Activated CD4-positive, alpha-beta T cell treated with anti-CD3 and anti-CD28 coated beads for 24 hours (primary cell): ENCODE measurements around the gene CISTR.
A peak's percentile ranks its signal among the peaks of the same experiment; 100 is the strongest.

Experiments used
- DNase-seq, 2 donors: peaks; one replicate each; pipeline ENCODE4 v3.0.0-alpha.2; 2020; ENCODE audit warnings: low read depth in 2 of 2

CISTR gene

GRCh38 chr12:53743266-53744129, 8.3 kb downstream of the CISTR start:
- peak; percentile 38 to 43 for DNase-seq

DNA sequence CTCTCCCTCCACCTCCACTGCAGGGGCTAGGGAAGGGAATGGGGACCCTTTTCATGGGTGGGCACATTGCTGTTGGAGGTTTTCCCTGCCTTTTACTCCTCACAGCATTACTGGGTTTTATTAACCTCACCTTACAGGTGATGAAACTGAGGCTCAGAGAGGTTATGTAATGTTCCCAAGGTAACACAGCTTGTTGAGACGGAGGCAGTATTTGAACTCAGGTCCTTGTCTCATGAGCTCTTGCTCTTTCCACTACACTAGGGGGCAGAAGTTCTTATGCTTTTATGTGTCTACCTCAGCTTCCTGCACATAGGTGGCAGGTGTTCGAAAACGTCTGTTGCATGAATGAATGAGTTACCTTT, 11.7 kb downstream of the CISTR start:
- no peak for DNase-seq

DNA sequence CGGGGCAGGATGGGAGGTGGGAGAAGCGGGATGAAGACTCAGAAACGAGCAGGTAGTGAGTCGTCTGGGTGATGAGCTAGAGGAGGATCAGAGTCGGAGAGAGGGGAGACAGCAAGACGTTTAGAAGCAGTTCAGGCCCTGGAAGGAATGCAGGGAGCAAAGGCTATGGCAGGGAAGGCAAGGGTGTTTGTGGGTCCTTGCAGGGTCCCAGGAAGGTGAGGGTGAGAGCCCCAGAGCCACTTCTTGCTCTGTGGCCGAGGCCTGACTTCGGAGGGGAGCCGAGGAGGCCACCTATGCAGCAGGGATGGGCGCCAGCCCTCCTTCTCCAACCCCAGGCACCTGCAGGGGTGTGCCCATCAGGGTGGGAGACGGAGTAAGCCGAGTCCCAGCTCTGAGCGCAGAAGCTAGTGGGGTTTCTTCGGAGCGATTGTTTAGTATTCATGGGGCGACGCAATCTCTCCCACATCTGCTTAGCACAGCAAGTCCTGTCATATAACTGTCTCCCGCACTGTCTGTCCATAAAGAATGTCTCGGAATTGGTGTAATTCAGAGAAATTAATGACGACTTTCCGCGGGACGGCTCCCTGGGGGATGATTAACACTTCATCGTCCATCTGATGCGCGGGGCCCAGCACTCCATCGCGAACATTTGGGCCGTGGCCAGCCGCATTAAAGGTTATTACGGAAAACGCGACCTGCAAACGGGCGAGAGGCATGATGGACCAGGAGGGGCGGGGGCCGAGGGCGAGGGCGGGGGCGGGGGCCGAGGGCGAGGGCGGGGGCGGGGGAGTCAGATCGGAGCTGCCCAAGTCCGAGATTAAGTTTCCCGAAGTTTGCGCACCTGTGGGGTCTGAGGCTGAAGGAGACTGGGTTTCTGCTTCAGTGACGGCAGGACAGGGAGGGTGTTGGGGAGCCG, 12.3 kb downstream of the CISTR start:
- no peak for DNase-seq

- DNase-seq: peak in 1 of 2 donors; percentile 28
These were observed 13.2 kb downstream of the CISTR start for GRCh38 chr12:53738406-53739213.

DNA sequence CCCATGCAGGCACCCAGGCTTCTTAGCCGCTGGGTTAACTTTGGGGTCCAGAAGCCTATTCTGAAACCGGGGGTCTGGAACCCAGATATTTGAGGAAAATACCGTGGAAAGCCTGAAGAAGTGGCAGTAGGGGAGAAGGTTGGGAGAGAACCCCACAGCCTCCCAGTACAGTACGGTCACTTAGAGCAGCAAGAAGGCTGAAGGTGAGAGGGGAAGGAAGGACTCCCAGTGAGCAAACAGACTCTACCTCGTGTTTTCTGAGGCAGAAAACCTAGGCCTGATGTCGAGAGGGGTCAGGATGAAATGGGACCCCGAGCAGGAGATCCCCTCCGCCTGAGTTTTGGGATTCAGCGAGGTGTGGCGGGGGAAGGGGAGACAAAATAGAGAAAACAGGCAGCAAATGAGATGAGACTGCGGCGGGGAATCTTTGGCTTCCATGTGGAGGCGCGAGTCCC, 13.8 kb downstream of the CISTR start:
- DNase-seq: no peak

DNA sequence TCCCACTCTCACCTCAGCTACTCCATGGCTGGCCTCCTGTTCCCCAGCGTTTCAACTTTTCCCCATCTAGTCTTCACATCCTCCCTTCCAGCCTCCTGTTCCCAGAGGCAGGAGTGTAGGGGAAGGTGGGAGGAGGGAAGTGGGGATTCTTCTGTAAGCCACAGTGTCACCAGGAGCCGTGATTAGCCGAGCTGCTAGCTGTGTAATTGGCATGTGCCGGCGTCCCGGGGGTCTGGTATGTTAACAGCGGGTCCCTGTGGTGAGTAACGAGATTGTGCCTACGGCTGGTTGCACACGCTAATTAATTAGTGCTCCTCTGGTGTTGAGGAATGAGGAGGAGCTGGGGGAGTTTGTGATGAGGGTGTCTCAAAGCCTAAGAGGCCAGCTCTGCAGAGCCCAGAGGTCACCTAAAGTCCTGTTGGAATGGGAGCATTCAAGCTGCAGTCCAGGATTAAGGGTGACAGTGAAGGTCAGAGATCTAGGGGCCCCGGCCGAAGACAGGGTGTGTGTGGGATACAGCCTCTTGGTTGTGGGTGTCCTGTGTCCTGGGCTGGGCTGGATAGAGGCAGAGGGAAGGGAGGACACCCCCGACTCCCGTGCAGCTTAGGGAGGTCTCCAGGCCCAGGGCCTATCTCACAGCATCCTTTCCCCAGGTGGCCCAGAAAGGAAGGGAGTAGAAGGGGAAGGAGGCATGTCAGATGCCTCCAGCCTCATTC, 14.5 kb downstream of the CISTR start:
- no peak for DNase-seq

DNA sequence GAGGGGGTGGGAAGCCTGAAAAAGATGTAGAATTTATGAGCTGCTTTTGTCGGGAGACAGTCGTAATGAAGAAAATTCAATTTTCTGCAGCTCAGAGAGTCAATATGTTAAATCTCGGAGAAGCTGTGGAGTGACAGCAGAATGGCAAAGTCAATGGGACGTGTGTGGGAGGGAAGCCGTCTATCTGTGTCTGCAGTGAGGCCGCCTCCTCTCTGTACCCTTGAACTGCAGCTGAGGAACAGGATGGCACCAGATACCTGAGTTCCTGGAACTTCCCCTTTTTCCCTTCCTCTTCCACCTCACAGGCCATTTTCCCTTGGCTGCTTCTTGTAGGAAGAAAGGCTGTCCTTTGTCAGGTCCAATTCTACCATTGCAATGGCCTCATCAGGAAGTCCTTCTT, 15.2 kb downstream of the CISTR start:
- no peak for DNase-seq

GRCh38 chr12:53735556-53735955, 16.2 kb downstream of the CISTR start:
- DNase-seq: no peak

- DNase-seq: no peak
These were observed 17.4 kb downstream of the CISTR start for GRCh38 chr12:53734425-53734824.

DNA sequence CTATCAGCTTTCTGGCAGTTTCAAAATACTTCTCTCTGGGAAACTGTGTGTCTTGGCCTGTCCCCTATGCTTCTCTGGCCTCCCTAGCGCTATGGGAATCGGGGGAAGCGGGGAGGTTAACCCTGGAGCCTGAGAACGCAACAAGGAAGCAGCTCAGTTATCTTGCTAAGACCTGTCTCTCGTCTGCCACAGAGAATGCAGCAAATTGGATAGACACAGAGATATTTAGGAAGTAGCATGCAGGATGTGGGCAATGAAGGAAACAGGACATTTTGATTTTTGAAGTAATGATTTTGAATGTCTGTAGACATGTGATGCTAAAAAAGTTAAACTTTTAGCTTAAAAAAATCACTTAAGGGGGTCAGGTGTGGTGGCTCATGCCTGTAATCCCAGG, 18.0 kb downstream of the CISTR start:
- no peak for DNase-seq

DNA sequence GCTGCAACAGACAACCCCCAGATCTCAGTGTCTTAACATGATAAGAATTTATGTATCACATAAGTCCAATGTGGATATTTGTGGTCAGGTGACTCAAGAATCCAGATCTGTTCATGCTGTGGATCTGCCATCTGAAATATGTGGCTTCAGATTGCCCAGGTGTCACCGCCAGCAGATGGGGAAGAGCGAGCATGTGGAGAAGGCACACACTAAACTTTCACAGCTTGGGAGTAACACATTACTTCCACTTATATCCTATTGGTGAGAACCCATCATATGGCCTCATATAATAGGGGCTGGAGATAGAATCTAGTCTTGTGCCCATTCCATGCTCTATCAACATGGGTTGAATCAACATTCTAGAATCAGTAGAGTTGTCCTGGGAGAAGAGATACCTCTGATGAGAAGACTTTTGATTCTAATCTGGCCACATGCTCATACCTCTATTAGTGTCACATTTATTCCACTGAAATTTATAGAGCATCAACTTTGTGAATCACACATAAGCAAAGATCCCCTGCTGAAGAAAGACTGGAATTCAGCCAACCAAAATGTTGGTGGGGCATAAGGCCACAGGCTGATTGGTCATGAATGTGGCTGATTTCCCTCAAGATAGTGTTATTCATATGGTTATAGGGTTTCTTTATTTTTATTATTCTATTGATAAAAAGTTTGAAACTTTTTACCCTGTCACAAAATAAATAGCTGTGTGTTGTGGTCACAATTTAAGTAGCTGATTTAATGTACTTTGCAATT, 18.6 kb downstream of the CISTR start:
- DNase-seq: no peak

GRCh38 chr12:53729644-53730043, 22.1 kb downstream of the CISTR start:
- DNase-seq: no peak

GRCh38 chr12:53728206-53728605, 23.6 kb downstream of the CISTR start:
- no peak for DNase-seq

GRCh38 chr12:53727310-53728041, 24.3 kb downstream of the CISTR start, which contains the start of gene CALCOCO1:
Gene CALCOCO1 (minus strand): TSS chr12:53727452. CDS start chr12:53725242, 2,210 bp downstream.
- peak; percentile 92 to 93 for DNase-seq

- no peak for DNase-seq
These were observed 24.9 kb downstream of the CISTR start for GRCh38 chr12:53726946-53727309.

DNA sequence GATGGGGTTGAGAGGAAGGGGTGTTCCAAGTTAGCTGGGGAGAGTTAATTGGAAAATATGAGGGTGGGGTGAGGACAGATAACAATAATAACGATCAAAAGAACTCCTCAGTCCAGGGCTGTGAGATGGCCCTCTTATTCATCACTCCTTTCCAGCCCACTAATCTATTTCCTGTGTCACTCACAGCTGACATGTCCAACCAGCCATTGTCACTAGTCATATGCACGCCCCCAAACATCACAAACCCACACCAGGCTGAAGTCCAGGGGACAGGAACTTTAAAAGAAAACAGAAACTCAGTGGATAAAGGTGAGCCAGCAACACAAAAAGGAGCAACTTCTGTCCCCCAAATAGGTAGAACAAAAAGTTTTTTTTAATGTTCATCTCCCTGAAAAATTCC, 25.4 kb downstream of the CISTR start:
- no peak for DNase-seq

- no peak for DNase-seq
These were observed 26.0 kb downstream of the CISTR start for GRCh38 chr12:53725824-53726223.

GRCh38 chr12:53722450-53723041, 29.2 kb downstream of the CISTR start:
- DNase-seq: no peak

DNA sequence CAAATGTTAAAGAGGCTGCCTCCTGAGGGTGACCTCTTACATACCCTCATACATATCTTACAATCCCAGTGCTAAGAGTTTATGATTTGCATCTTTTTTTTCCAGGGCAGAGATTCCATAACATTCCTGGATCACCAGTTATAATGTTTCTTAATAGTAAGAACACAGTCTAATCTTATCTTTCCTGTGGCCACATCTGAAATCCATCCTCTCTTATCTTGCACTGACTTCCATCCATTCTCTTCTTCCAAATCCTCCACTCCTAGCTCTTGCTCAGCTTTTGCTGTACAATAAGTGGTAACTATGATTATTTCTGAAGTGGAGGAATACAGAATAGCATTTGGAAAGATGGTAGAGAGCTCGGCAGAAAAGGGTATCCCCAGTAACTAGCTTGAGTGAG, 30.8 kb downstream of the CISTR start:
- DNase-seq: no peak
